Calu3 (cell line): ENCODE measurements around the gene CCDC197. TPM values are rescaled to one million over a fixed set of nuclear protein-coding genes. Genes with fewer than 3 reads are reported as not detected.
A peak's percentile ranks its signal among the peaks of the same experiment; 100 is the strongest.

Experiments
- BruUV-seq: library from RNA; stranded (reverse); fragments of 400-500 nt; replicated peaks from 2 replicates; lab custom pipeline; 2021; lab: Mats Ljungman, UMichigan
- CTCF ChIA-PET: fragments of 300-600 bp; sonication (Branson Sonifier 250); formaldehyde crosslinking; loops from one replicate; lab custom pipeline; 2022; ENCODE audit warnings: antibody characterized with exemption; lab: Charles Lee
- DNase-seq: peaks from one replicate; pipeline ENCODE4 v3.0.0; 2022
- H3K27ac Mint-ChIP-seq: one replicate; pipeline ENCODE4 v1.8.0; 2022; ENCODE audit warnings: mixed read lengths; ENCODE audit not compliant: unreplicated experiment
- H3K27me3 Mint-ChIP-seq: one replicate; pipeline ENCODE4 v1.8.0; 2022; ENCODE audit warnings: mixed read lengths; ENCODE audit not compliant: unreplicated experiment
- H3K36me3 Mint-ChIP-seq: one replicate; pipeline ENCODE4 v1.8.0; 2022; ENCODE audit warnings: mild to moderate bottlenecking, moderate library complexity, mixed read lengths; ENCODE audit not compliant: insufficient read depth, unreplicated experiment
- H3K4me1 Mint-ChIP-seq: one replicate; pipeline ENCODE4 v1.8.0; 2022; ENCODE audit warnings: mild to moderate bottlenecking, low read depth, mixed read lengths; ENCODE audit not compliant: unreplicated experiment
- H3K4me3 Mint-ChIP-seq: one replicate; pipeline ENCODE4 v1.8.0; 2022; ENCODE audit warnings: mild to moderate bottlenecking, low read depth, moderate library complexity, mixed read lengths; ENCODE audit not compliant: unreplicated experiment
- H3K9me3 Mint-ChIP-seq: one replicate; pipeline ENCODE4 v1.8.0; 2022; ENCODE audit warnings: low read depth, mixed read lengths; ENCODE audit not compliant: unreplicated experiment
- CTCF ChIP-seq: fragments of 200-600 bp; IDR thresholded peaks from one replicate; pipeline ENCODE4 v1.8.0; 2022; ENCODE audit warnings: antibody characterized with exemption; ENCODE audit not compliant: unreplicated experiment
- intact Hi-C: fragments of 100-400 bp; cut with micrococcal nuclease; formaldehyde crosslinking; loops from one replicate; pipeline ENCODE4 v1.10.0; 2022; ENCODE audit not compliant: unreplicated experiment
- total RNA-seq: library from RNA; stranded (reverse); gene quantifications from 2 replicates; pipeline ENCODE4 v1.2.3, GENCODE V29; 2022

The CCDC197 gene
- total RNA-seq, 1 experiment from 2014 or later = not detected

GRCh38 chr14:94031883-94032279, 34.8 kb downstream of the CCDC197 start:
- Mint-ChIP-seq H3K36me3 (peaks cover 38% of the 10 kb centered on the region), H3K4me3 (no peak overlapping the region), H3K4me1 (peaks cover 34% of the 10 kb centered on the region), H3K27me3 (no peaks in the 10 kb centered on the region), H3K9me3 (no peaks in the 10 kb centered on the region), H3K27ac (no peak overlapping the region)
- BruUV-seq = no TSS peak
- intact Hi-C loops = no loop called here
- DNase-seq = no peak
- CTCF ChIA-PET = no interaction called here
- no peak for TF ChIP-seq CTCF

- Mint-ChIP-seq H3K27me3 (no peaks in the 10 kb centered on the region), H3K4me3 (no peak overlapping the region), H3K4me1 (peaks cover 8% of the 10 kb centered on the region), H3K36me3 (peaks cover 19% of the 10 kb centered on the region), H3K9me3 (no peaks in the 10 kb centered on the region), H3K27ac (no peak overlapping the region)
- no peak for TF ChIP-seq CTCF
- no peak for DNase-seq
- intact Hi-C loops = no loop called here
- no TSS peak for BruUV-seq
- CTCF ChIA-PET = interaction anchor here (0.6 kb wide), 1 partner anchor 97 kb away, joined by 3 read pairs; no protein-coding TSS in a partner anchor
Measured at GRCh38 chr14:94034886-94035285, 37.8 kb downstream of the CCDC197 start.

GRCh38 chr14:94036313-94037167, 39.4 kb downstream of the CCDC197 start:
- H3K27ac Mint-ChIP-seq = no peak overlapping the region
- BruUV-seq = no TSS peak
- CTCF ChIA-PET = interaction anchor here (0.6 to 1.5 kb wide), 8 partner anchors 9 to 100 kb away, joined by 3 to 18 read pairs (median 4); partner anchors contain the start of genes IFI27 and IFI27L2
- peaks cover 25% of the 10 kb centered on the region for H3K36me3 Mint-ChIP-seq
- no peaks in the 10 kb centered on the region for H3K27me3 Mint-ChIP-seq
- H3K4me3 Mint-ChIP-seq = no peak overlapping the region
- TF ChIP-seq CTCF = peak; percentile 59
- H3K4me1 Mint-ChIP-seq = no peaks in the 10 kb centered on the region
- peak; percentile 73 for DNase-seq
- H3K9me3 Mint-ChIP-seq = no peaks in the 10 kb centered on the region
- intact Hi-C loops = no loop called here

GRCh38 chr14:94037954-94038353, 40.9 kb downstream of the CCDC197 start:
- H3K27ac Mint-ChIP-seq = no peak overlapping the region
- DNase-seq = no peak
- no peaks in the 10 kb centered on the region for H3K4me1 Mint-ChIP-seq
- peaks cover 38% of the 10 kb centered on the region for H3K36me3 Mint-ChIP-seq
- H3K4me3 Mint-ChIP-seq = no peak overlapping the region
- CTCF ChIA-PET = no interaction called here
- intact Hi-C loops = no loop called here
- H3K9me3 Mint-ChIP-seq = no peaks in the 10 kb centered on the region
- no TSS peak for BruUV-seq
- no peak for TF ChIP-seq CTCF
- H3K27me3 Mint-ChIP-seq = no peaks in the 10 kb centered on the region
